ENCODE results near the gene TRIM66.

- TF ChIP-seq EZH2 (IDR thresholded peaks at IDR 0.05) (no peak), POLR2AphosphoS5 (IDR thresholded peaks at IDR 0.05; ENCODE audit: borderline replicate concordance, low read depth, low read length) (no peak), FOXP2 (optimal IDR thresholded peaks at IDR 0.05; ENCODE audit: control extremely low read depth, extremely low read length, insufficient read depth) (no peak)
These were observed 30.3 kb downstream of the TRIM66 start for GRCh38 chr11:8652140-8652539.
